Measurements from ENCODE around the gene TRIM50.
"Not testable (repeated sequence)": the region's sequence is repeated elsewhere in the genome, so short reads cannot be mapped to it uniquely, and the experiment has no call there.

The TRIM50 gene

DNA sequence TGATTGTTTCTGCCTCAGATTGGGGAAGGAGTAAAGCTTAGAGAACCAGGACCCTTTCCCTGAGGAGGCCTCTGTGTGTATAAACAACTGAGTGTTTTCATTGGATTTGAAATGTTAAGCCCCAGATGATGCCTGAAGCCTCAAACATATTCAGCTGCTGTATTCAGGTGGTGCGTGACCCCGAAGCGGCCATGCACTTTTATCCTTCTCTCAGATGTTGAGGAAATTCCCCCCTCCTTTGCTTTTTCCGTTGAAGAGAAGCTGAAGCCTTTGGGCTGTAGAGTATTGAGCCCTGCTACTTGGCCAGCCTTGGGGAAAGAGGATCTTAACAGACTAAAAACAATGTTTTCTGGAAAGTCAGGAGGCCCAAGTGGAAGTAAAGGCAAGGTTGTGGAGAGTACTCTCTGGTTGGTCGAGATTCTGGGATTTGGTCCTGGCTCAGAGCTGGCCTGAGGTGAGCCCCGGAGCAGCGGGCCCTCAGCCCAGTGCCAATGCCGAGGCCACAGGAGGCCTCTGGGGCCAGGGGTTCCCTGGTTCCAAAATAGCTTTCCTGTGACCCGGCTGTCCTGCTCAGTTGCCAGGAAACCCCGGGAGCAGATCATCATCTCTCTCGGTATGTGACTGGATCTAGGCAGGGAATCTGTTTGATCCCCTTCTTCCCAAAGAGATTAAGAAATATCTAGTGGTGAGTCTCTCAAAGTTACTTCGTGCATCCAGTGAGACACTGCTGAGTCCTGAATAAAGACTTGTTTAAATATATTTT is 22.6 kb upstream of the TRIM50 start:
- no peak for DNase-seq (ENCODE audit: low spot score)

DNA sequence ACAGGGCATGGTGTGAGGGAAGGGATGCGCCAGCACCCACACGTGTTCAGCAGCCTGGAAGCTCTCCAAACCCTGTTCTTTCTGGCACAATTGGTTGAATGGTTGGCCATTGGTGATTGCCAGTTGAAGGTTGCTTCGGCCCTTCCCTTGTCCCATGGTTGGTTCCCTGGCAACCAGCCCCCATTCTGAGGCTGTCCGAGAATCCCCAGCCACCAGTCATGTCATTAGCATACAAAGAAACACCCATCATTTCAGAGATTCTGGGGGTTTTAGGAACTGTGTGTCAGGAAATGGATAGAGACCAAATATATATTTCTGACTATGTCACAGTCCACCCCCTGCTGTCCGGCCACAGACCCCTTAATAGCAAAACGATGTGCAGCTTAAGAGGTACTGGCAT is 21.9 kb upstream of the TRIM50 start:
- DNase-seq (ENCODE audit: low spot score): no peak

GRCh38 chr7:73345951-73346350 is 18.1 kb upstream of the TRIM50 start:
- no peak for DNase-seq (ENCODE audit: low spot score)

- DNase-seq (ENCODE audit: low spot score): no peak
Observed at GRCh38 chr7:73345538-73345937, 17.7 kb upstream of the TRIM50 start.

DNA sequence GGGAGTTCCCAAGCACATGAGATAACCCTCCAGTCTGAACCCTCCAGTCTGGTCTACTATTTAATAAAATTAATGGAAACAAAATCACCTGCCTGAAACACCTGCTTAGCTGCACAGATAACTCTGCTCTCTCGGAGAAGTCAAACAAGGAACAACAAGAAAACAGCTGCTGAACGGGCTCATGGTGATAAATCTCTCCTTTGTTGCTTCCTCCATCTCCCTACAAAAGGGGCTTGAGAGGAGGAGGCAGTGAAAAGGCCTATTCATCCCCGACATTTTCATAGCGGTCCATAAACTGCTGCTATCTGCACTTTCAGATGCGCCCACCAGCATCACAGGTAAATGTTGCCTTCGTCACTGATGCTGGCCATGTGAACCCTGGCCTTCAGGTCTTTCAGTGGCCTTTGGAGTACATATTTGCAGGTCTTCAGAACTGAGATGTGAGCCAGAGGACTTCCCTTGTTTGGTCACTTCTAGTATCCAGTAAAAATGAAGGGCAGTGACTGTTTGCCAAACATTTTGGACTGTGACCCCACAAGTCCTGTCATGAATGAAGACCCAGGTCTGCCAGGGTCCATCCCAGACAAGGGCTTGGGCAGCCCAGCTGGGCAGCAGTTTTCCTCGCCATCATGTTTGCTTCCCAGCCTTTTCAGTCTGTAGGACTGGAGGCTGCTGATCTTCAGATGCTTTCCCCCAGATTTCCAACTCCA is 15.9 kb upstream of the TRIM50 start:
- no peak for DNase-seq (ENCODE audit: low spot score)

DNA sequence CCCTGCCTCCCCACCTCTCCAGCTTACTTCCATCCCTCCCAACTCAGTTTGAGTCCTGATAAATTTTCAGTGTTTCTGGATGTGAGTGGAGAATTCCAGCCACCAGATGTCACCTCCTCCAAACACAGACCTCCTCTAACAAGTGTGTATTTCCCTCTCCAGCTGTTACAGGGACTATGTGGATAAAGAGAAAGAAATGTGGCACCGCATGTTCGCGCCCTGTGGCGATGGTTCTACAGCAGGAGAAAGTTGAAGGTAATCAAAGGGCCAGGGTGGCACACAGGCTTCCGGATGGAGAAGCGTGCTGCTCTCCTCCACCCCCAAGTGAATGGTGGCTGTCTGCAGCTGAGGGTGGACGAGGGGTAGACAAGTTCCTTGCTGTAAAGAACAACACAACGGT is 14.8 kb upstream of the TRIM50 start:
- DNase-seq (ENCODE audit: low spot score): peak; percentile 7

- peak; percentile 40 for DNase-seq (ENCODE audit: low spot score)
Observed at GRCh38 chr7:73341877-73342276, 14.0 kb upstream of the TRIM50 start.

- DNase-seq (ENCODE audit: low spot score): no peak
Observed at GRCh38 chr7:73340514-73340913, 12.6 kb upstream of the TRIM50 start.

DNA sequence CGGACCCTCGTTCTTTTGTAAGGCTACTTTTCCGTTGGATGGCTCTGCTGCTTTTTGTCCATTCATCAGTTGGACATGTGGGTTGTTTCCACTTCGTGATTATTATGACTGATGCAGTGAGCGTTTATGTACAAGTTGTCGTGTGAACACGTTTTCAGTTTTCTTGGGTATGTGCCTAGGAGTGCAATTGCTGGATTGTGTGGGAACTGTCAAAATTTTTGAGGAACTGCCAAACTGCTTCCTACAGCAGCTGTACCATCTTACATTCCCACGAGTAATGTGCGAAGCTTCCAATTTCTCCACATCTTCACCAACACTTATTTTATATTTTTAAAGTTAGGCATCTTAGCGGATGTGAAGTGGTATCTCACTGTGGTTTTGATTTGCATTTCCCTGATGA is 10.4 kb upstream of the TRIM50 start:
- DNase-seq (ENCODE audit: low spot score): no peak

GRCh38 chr7:73332447-73332846 is 4.6 kb upstream of the TRIM50 start:
- no peak for DNase-seq (ENCODE audit: low spot score)

DNA sequence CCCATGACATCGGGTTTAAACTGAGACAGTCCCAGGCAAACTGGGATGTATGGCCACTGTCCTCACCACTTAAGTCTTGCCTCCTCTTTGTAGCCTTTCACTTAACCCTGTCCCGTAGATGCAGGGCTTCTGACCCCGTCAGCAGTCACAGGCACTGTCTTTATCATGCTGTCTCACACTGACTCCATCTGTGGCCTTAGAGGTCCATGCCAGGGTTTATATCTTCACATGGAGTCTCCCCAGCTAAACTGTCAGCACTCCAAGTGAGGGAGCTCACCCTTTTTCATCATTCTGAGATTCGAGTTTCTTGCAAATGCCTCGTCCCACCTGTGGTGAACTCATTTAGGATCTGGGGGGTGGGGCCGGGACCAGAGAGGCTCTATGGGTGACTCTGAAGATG is 2.9 kb upstream of the TRIM50 start:
- DNase-seq (ENCODE audit: low spot score): no peak

DNA sequence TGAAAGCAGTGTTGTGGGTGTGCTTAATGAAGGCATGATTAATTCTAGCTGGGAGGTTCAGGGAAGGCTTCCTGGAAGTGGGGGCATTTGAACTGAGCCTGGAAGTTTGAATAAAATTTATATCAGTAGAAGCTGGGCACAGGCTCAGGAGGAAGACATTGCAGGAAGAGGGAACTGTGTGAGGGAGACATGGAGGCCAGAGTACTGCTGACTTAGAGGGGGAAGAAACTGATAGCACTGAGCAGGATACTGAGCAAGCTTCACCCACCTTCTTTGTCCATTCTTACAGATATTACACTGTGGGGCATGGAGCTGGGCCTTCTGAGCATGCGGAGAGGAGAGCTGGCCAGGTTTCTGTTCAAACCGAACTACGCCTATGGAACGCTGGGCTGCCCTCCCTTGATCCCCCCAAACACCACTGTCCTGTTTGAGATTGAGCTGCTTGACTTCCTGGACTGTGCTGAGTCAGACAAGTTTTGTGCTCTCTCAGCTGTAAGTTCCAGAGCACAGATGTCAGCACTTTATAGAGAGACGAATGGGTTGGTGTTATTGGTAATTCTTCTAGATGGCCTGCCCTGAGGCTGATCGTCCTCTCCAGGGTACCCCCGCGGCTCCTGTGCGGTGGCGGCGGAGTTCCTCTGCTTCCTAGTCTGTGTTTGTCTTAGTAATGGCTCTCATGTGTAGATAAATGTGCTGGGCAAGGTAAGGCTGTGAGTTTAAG is 2.1 kb upstream of the TRIM50 start:
- DNase-seq (ENCODE audit: low spot score): no peak

- DNase-seq (ENCODE audit: low spot score): no peak
Observed at GRCh38 chr7:73328696-73329095, 814 bp upstream of the TRIM50 start.

DNA sequence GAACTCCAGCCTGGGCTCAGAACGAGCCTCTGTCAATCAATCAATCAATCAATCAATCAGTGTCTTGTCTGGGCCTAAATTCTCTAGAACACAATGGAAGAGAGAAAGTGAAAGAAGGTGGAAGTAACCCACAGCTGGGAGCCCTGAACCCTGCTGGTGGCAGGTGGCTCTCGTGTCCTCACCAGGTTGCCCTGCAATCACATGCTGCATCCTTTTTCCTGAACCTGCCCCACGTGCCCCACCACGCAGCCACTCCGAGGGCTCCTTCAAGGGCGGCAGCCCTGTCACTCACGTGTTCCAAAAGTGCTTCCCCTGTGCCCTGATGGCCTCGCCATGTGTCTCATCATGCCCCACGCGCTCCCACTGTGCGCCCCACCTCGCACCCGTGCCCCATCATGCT is 433 bp downstream of the TRIM50 start:
- DNase-seq (ENCODE audit: low spot score): not testable (repeated sequence)

GRCh38 chr7:73325424-73325823 is 2.5 kb downstream of the TRIM50 start:
- not testable (repeated sequence) for DNase-seq (ENCODE audit: low spot score)

DNA sequence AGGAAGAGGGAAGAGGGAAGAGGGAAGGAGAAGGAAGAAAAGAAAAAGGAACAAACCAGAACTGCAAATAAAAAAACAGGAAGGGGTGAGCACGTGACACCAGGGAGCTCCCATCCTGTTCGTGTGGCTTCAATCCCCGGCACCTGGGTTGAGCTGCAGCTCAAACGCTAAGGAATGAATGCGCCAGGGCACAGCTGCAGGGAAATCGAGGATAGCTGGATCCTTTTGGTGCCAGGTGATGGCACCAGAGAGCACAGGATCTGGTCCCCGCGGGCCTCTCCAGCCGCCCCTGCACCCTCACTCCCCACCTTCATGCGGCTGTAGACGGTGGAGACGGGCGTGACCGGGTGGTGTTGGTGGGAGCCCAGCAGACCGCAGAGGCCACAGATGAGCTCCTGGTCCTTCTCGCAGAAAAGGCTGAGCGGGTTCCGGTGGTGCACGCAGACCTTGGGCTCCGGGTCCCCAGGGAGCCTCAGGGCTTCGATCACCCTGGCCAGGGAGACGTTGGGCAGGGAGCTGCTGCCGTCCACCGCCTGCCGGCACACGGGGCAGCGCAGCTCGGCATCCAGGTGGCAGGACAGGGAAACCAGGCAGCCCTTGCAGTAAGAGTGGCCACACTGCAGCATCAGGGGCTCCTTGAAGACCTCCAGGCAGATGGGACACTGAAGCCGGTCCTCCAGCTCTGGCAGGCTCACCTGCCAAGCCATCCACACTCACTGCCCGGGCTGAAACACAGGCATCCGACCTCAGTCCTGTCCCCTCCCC is 3.6 kb downstream of the TRIM50 start:
- peak; percentile 60 for DNase-seq (ENCODE audit: low spot score)

- DNase-seq (ENCODE audit: low spot score): not testable (repeated sequence)
Observed at GRCh38 chr7:73323434-73324080, 4.3 kb downstream of the TRIM50 start.

GRCh38 chr7:73320009-73320408 is 7.9 kb downstream of the TRIM50 start:
- DNase-seq (ENCODE audit: low spot score): not testable (repeated sequence)

- not testable (repeated sequence) for DNase-seq (ENCODE audit: low spot score)
Observed at GRCh38 chr7:73319541-73319940, 8.3 kb downstream of the TRIM50 start.

DNA sequence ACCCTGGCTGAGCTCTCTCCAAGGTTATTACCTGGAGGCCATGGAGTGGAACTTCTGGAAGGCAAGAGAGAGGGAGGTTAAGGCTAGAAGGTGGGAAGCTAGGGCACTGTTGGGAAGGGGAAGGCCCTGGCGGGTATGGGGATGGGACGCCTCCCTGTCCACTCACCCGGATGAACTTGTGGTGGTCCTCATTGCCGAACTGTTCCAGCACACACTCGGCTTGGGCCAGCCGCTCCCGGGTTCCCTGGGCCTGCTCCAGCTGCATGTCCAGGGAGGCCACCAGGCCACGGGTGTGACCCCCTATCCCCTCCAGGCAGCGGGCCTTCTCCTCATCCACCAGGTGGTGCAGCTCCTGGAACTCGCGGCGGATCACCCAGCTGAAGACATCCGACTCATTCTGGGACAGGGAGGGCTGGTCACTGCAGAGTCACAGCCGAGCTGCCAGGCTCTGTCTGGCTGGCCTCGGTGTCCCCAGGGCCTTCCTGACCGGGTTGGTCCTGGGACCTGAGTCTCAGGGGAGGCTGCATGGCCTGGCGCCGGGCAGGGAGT is 9.2 kb downstream of the TRIM50 start:
- DNase-seq (ENCODE audit: low spot score): not testable (repeated sequence)

DNA sequence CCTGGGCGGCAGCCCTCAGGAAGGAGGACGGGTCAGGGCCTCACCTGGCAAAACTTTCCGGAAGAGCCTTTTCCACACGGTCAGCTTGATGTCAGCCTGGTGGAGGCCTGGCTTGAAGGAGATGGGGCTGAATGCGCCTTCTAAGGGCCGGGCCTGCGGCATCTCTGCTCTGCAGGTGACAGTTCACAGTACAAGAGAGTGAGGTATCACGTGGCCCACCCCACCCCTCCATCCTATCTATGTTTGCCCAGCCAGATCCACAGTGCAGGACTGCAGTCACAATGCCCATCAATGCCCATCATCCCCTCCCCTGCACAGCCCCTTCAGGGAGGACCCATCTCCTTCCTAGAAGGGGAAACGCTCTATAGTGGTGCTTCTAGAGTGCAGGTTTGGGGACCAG is 11.4 kb downstream of the TRIM50 start:
- DNase-seq (ENCODE audit: low spot score): no peak

All from LoVo (cell line).